Fibroblast of skin of scalp (primary cell): ENCODE measurements around the gene SLC17A9.
"Not testable (repeated sequence)": the region's sequence is repeated elsewhere in the genome, so short reads cannot be mapped to it uniquely, and the experiment has no call there.

Experiments used
- DNase-seq: peaks from one replicate; pipeline ENCODE4 v3.0.0-alpha.2; 2013

Gene SLC17A9

DNA sequence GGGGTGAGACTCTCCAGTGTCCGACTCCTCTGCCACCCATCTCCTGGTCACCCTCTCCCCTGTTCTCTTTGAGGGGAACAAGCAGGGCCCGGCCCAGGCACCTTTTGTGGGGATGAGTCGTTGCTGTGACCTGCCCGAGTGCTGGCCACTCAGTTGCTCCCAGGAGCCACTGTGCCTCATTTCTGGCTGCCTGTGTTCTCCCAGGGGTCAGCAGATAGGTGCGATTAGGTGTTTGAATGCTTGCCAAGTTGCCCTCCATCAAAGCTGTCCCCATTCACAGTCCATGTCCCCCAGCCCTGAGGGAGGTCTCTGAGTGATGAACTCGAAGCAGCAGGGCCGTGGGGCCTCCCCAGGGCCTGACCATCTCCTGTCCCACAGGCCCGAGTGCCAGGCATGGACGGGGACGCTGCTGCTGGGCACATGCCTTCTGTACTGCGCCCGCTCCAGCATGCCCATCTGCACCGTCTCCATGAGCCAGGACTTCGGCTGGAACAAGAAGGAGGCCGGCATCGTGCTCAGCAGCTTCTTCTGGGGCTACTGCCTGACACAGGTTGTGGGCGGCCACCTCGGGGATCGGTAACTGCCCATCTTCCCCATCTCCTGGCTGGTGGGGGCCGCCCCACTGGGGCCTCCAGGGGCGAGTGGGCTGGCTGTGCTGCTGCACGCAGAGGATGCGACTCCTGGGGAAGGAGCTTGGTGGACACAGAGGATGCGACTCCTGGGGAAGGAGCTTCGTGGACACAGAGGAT, 4.1 kb downstream of the SLC17A9 start:
- DNase-seq: no peak

DNA sequence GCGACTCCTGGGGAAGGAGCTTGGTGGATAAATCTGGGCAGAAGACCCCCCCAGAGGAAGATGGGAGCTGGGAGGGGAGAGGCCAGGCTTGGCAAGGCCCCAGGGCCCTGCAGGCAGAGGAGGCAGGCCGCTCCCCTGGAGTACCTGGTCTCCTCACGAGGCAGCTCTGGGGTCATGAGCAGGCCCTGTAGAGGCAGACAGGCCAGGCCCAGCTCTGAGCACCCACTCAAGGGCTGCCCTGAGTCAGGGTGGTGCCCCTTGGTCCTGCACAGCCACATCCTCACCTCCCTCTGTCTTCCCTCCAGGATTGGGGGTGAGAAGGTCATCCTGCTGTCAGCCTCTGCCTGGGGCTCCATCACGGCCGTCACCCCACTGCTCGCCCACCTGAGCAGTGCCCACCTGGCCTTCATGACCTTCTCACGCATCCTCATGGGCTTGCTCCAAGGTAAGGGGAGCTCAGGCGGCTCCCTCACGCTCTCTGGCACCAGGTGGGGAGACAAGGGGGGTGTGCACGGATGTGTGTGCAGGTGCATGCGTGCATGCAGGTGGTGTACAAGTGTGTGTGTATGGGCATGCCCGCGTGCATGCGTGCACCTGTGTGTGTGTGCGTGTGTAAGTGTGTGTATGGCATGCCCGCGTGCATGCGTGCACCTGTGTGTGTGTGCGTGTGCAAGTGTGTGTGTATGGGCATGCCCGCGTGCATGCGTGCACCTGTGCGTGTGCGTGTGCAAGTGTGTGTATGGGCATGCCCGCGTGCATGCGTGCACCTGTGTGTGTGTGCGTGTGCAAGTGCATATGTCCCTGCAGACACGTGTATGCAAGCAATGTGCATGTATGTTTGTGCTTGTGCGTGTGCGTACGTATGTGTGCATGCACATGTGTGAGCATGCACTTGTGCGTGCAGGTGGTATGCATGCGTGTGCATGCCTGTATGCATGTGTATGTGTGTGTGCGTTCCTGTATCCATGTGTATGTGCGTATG, 4.9 kb downstream of the SLC17A9 start:
- no peak for DNase-seq

DNA sequence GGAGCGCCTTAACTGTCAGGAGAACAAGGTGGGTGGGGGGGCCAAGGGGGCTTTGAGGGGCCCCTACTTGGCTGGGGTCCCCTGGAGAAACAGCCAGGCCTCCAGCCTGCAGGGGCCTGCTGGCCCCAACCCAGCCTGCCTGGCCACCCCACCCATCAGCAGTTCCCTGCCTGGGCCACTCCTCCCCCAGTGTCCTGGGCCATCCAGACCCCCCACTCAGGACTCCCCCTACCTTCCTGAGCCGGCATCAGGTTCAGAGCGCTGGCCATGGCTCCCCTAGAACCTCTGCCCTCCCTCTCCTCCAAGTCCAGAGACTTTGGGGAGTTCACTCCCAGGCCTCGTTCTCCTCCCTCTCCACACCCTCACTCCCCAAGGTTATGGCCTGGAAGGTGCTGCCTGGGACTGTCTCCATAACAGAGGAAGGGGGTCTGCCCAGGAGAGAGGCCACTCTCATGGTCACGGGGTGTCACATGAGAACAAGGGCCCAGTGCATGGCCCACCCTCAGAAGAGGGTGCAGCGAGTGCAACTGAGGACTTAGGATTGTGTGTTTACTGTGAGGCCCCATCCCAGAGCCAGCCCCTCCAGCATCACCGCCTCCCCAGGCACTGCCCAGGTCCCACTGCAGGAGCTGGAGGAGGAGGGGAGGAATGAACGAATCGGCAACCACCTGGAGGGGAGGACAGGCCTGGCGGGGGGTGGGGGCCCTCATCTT, 6.0 kb downstream of the SLC17A9 start:
- DNase-seq: no peak

DNA sequence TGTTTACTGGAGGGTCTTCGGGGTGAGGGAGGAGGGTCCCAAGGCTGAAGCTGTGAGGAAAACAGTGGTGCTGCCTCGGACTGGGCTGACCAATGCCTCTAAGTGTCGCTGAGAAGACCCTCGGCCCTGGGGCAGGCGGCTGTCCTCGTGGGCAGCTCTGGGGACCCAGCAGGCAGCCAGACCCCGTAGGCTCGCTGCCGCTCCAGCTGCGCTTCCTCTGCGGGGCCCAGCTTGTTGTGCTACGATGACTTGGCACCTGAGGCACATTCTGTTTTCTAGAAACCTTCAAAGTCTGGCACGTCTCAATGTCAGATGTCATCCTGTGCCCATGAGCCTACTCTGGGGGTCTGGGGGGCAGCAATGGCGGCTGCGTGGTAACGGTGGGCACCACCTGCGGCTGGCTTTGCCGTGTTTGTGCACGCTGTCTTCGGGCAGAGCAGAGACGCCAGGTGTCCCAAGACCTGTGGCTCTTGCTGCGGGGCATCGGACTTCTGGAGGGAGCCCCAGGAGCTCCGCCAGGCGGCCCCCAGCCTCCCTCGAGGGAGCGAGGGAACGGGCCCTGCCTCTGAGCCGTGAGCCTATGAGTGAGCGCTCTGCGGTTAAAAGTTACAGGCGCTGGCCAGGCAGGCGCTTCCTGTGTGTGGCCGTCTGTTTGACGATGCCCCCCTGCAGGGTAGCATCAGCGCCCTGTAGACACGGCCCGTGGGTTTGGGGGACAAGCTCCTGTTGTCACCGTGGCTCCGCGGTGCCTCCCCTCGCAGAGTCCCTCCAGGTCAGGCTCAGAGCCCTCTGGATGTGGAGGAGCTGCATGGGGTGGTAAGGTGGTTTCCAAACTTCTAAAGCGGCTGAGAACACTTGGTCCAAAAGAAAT, 6.8 kb downstream of the SLC17A9 start:
- no peak for DNase-seq

DNA sequence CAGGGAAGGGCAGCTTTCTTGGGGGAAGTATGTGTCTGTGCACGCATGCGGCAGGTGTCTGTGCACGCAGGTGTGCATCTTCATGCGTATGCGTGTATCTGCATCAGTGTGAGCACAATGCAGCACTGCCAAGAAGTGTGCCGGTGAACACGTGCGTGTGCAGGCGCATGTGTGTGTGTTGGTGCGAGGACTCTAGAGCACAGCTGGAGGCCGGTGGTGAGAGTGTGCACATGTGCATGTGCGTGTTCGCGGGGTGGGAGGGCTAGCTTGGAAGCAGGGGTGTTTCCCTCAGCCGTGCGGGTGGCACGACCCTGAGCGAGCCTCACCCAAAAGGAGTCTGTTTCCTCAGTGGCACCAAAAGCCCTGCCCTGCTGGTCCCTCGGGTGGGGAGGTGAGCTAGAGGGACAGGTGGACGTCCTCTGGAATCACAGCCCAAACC, 7.5 kb downstream of the SLC17A9 start:
- no peak for DNase-seq

DNA sequence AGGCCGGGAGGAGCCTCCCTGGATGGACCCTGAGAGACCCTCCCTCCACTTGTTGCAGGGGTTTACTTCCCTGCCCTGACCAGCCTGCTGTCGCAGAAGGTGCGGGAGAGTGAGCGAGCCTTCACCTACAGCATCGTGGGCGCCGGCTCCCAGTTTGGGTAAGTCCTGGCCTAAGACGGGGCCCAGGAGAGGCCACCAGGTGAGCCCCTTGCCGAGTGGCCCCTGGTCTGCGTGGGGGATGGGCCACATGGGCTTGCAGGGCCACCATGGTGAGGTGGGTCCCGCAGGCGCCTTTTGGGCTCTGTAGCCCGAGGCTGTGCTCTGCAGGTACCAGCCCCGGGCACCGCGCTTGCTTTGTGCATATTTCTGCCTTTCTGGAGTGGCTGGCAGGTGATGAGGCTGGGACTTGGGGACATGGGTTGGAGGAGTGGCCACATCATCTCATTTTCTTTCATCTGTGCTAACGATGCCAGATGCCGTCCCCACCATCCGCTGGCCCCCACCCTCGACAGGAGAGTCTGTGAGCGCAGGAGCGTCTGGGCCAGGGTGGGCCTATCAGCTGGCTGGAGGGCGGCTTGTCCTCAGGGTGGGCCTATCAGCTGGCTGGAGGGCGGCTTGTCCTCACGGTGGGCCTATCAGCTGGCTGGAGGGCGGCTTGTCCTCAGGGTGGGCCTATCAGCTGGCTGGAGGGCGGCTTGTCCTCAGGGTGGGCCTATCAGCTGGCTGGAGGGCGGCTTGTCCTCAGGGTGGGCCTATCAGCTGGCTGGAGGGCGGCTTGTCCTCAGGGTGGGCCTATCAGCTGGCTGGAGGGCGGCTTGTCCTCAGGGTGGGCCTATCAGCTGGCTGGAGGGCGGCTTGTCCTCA, 8.2 kb downstream of the SLC17A9 start:
- DNase-seq: not testable (repeated sequence)

DNA sequence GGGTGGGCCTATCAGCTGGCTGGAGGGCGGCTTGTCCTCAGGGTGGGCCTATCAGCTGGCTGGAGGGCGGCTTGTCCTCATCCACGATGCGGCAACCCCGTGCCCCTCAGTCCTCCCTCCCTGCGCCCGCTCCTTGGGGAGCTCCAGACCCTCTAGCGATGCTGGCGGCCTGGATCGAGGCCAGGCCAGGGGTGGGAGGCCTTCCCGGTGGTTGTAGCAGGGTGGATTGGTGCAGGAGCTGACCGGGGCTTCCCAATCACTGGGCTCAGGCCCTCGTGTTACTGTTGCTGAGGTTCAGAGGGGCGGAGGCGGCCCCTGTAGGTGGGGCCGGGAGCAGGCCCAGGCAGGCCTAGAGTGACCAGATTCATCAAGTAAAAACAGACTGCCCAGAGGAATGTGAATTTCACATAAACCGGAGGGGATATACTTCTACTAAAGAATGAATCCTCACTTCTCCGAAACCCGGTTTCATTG, 8.8 kb downstream of the SLC17A9 start:
- DNase-seq: no peak

DNA sequence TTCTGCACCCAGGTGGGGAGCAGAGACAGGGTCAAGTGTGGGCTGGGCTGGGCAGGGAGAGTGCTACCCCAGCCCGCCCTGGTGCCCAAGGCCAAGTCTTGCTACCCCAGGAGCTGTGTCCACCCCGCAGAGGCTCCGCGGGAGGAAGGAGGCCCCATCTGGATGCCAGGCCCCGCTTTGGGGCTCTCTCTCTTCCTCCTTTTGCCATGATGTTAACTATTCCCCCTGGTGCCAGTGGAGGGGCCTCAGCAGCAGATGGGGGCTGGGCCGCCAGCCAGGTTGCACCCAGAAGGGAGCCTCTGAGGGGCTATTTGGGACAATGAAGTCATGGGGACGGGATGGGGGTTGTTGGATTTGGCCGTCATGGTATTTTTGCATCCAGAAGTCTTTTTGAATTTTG, 9.3 kb downstream of the SLC17A9 start:
- DNase-seq: no peak

DNA sequence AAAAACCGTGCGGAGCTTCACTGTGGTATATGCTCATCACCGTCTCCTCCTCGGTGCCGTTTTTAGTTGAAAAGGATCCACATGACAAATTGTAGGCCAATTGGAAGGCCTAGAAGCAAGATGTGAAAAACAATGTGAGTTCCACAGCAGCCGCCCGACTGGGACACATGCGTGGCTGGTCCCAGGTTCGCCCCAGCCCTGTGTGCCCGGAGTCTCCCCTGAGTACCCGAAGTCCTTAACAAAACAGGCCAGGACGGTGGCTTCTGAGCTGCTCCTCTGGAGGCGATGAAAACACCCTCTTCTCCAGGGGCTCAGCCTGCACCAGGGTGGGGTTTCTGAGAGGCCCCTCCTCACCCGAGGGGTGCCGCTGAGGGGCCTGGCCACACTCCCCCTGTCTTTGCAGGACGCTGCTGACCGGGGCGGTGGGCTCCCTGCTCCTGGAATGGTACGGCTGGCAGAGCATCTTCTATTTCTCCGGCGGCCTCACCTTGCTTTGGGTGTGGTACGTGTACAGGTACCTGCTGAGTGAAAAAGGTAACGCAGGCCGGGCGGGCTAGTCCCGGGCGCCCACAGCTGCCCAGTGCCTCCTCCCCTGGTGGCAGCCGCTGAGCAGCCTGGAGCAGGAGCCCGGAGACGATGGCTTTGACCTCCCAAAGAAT, 9.8 kb downstream of the SLC17A9 start:
- no peak for DNase-seq

DNA sequence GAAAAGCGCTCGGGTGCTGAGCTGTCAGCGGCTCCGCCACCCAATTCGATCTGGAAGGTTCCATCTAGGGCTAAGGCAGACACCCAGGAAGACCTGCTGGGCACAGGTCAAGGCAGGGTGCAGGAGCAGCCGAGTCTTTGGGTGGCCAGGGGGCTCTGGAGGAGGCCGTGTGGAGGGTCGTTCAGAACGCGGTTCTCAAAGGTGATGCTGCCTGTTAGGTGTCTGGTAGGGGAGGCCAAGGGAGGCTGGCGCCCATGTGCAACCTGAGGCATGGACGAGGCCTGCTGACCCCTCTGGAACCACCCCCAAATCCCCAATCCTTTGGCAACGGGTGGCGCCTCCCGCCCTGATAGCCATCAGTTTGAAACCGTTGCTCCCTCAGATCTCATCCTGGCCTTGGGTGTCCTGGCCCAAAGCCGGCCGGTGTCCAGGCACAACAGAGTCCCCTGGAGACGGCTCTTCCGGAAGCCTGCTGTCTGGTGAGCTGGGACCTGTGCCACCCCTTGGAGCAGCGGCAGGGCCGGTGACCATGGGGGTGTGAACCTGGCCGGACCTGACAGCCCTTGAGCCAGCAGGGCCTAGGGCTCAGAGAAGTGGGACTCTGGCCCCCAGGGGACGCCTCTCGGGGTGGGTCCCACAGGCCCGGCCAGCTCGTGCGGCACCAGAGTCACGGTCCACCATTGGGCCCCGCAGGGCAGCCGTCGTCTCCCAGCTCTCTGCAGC, 10.5 kb downstream of the SLC17A9 start:
- no peak for DNase-seq

DNA sequence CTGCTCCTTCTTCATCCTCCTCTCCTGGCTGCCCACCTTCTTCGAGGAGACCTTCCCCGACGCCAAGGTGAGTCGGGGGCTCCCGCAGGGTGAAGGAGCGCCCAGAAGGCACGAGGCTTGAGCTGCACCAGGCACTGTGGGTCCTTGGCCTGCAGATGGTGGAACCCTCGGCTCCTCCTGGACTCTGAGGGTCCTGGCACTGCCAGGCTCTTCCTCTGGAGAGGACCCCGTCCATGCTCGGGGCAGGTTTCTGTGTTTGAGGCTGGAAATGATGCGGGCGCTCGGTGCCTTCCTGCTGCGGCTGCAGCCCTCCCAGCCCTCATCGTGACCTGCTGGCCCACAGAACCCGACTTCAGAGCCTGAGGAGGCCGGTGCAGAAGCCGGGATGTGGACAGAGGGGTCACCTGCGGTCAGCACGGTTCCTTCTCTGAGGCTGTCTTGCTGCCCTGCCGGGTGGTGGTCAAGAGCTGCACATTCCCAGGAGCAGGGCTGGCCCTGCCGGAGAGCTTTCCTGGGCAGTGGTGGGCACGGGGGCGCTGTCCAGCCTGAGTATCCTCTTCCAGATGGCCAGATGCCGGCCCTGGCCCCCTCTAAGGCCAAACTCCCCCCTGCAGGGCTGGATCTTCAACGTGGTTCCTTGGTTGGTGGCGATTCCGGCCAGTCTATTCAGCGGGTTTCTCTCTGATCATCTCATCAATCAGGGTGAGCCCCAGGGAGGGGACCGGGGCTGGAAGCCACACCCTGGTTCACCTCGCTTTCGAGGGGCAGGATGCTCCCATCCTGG, 11.3 kb downstream of the SLC17A9 start:
- DNase-seq: no peak

DNA sequence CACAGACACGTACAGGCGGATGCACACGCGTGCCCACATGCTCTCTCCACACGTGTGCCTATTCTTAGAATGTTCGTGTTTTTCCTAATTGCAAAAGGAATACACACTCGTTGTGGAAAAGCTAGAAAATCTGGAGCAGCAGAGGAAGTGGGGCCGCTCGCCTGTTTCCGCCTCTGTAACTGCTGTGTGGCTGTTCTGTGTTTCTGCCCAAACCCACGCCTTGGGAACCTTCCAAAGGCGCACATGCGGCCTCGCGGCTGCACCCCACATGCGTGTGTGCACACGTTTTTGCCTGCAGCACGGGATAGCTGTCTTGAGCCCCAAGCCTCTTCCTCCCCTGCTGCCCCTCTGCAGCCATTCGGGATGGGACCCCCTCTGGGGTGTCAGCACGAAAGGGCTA, 12.2 kb downstream of the SLC17A9 start:
- DNase-seq: no peak

DNA sequence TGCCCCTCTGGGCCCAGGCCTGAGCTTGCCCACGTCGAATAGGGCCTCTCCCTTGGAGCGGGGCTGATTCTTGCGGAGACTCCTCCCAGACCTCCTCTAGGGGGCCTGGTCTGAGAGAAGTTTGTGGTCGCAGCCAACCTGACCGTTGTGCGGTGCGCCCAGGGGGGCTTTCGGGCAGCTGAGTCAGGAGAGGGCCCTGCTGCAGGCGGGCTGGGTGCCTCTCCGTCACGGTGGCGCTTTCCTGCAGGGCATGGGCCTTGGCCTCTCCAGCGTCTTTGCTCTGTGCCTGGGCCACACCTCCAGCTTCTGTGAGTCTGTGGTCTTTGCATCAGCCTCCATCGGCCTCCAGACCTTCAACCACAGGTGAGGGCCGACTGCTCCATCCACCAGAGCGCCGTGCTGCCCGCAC, 12.9 kb downstream of the SLC17A9 start:
- DNase-seq: no peak

DNA sequence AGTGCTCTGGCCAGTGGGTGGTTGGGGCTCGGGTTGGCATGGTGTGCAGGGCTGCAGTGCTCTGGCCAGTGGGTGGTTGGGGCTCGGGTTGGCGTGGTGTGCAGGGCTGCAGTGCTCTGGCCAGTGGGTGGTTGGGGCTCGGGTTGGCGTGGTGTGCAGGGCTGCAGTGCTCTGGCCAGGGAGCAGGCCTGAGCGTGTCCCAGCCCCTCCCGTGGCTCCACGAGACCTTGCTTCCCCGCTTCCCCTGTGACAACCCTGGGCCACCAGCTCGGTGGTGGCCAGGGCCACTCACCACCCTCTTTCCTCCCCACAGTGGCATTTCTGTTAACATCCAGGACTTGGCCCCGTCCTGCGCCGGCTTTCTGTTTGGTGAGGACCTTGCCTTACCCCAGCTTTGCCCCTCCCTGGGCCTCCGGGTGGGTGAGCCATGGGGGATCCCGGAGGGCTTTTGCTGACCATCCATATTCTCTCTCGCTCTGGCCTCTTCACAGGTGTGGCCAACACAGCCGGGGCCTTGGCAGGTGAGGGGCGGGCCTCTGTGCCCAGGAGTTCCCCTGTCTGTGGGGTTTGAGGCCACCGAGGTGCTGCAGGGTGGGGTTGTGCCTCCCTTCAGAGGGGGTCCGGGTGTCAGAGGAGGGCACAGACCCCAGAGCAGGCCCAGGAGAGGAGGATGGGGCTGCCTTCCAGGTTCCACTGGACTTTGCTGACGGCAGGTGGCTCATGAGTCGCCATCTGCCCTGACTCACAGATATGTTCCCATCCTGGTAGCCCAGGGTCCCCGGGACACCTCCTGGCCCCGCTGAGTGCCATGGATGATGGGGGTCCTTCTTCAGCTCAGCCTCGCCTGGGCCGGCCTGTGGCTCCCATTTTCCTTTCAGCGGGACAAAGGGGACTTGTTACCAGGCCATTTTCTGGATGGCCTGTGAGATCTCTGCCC, 14.0 kb downstream of the SLC17A9 start:
- DNase-seq: no peak

DNA sequence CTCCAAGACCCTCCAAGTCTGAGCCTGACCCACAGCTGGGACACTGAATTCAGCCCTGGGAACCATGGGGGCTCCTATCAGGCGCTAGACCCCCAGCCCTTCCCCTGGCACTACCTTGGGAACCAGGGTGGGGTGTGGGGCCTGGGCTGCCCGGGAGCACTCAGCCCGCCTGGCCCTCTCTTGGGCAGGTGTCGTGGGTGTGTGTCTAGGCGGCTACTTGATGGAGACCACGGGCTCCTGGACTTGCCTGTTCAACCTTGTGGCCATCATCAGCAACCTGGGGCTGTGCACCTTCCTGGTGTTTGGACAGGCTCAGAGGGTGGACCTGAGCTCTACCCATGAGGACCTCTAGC, 14.6 kb downstream of the SLC17A9 start:
- no peak for DNase-seq

DNA sequence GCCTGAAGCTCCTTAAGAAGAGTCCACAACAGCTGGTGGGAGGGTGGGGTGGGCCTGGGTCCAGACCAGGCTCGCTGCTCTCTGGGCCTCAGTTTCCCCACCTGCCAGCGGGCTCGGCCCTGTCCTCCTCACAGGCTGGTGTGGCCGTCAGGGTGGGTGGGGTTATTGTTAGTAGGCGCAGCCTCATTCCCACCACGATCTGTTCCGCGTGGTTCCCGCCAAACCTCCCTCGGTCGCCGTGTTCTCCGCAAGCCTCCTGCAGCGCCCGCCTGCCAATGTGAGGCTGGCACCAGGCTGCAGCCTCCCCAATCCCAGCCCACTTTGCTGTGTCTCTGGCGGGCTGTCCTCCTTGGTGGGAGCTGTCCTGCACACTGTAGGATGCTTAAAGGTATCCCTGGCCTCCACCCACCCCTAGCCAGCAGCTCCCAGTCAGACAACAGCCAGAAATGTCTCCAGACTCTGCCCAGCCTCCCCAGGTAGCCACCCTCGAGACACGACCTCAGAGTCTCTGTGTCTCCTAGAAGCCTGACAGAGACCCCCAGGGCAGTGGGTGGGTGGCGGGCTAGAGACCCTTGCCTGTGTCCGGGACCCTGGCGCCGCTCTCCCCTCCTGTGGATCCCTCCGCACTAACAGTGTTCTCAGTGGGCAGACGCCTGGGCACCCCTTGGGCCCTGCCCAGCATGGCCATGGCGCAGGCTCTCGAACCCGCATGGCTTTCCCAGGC, 15.3 kb downstream of the SLC17A9 start:
- no peak for DNase-seq
